Breast epithelium (tissue), 3 donors: ENCODE results near the gene PRKAG1.

Source experiments
- CTCF ChIP-seq, 3 donors: fragments of 450-650 bp; IDR thresholded peaks; one replicate each; pipeline ENCODE4 v1.5.1; 2016 to 2017; ENCODE audit warnings: antibody characterized with exemption in 3 of 3, mild to moderate bottlenecking in 3 of 3, moderate library complexity in 3 of 3
- POLR2A ChIP-seq: fragments of 450-650 bp; IDR thresholded peaks from one replicate; pipeline ENCODE4 v1.6.1; 2016; ENCODE audit warnings: antibody characterized with exemption, mild to moderate bottlenecking, moderate library complexity
- POLR2AphosphoS5 ChIP-seq, 3 donors: sonication (generic); formaldehyde crosslinking; IDR thresholded peaks; one replicate each; pipeline ENCODE4 v1.6.1; 2017; ENCODE audit warnings: antibody characterized with exemption in 3 of 3

GRCh38 chr12:48995086-48995879, 23.3 kb downstream of the PRKAG1 start:
- TF ChIP-seq CTCF (IDR thresholded peaks at IDR 0.05): peak; percentile 48 to 82 (median 81)
- TF ChIP-seq POLR2A: no peak
- no peak for TF ChIP-seq POLR2AphosphoS5 (IDR thresholded peaks at IDR 0.05)
